ENCODE measurements around the gene CEMP1. TPM values are rescaled to one million over a fixed set of nuclear protein-coding genes. Genes with fewer than 3 reads are reported as not detected.

CEMP1 gene
- total and polyA plus RNA-seq, 10 of the 15 experiments (the other 5 are each of a cell fraction or from before 2014, with no cell fraction given) = 0.05 to 8.2 (median 1.5) TPM; not detected in 5

GRCh38 chr16:2532494-2533141, 1.4 kb upstream of the CEMP1 start (continued):
- TF ChIP-seq NR2C2 (IDR thresholded peaks at IDR 0.05; ENCODE audit: borderline replicate concordance, control insufficient read depth, insufficient read length, low read depth) (no peak), CREM (IDR thresholded peaks at IDR 0.05; ENCODE audit: low read depth) (peak; percentile 71), ZNF24 (IDR thresholded peaks at IDR 0.05) (no peak; the same call in 1 of the 2 replicates), BHLHE40 (IDR thresholded peaks at IDR 0.05; ENCODE audit: borderline replicate concordance in 1 of 2, low read depth in 2 of 2, low read length in 1 of 2) (peak in 1 of 2 experiments; percentile 50; a peak in 1 of 4 replicates), SUZ12 (IDR thresholded peaks at IDR 0.05; ENCODE audit: unreplicated experiment) (no peak), RELA (IDR thresholded peaks at IDR 0.05; ENCODE audit: borderline replicate concordance, partially characterized antibody) (peak; percentile 6), IKZF1 (conservative IDR thresholded peaks at IDR 0.05) (peak; percentile 69), CREB1 (IDR thresholded peaks at IDR 0.05; ENCODE audit: low read depth) (peak; percentile 82), ZBED1 (IDR thresholded peaks at IDR 0.05; ENCODE audit: borderline replicate concordance) (peak; percentile 56; the same call in 1 of the 2 replicates), NKRF (conservative IDR thresholded peaks at IDR 0.05) (0 out of 2 replicates have a peak, but pooled peaks have one; percentile 45), SREBF1 (IDR thresholded peaks at IDR 0.05; ENCODE audit: low read length) (no peak), WRNIP1 (IDR thresholded peaks at IDR 0.05; ENCODE audit: borderline replicate concordance, low read depth, low read length) (no peak), MEF2B (IDR thresholded peaks at IDR 0.05; ENCODE audit: partially characterized antibody, poor library complexity, severe bottlenecking) (peak; percentile 16), NBN (IDR thresholded peaks at IDR 0.05) (0 out of 2 replicates have a peak, but pooled peaks have one; percentile 42), ZNF622 (IDR thresholded peaks at IDR 0.05) (no peak), SMARCA5 (IDR thresholded peaks at IDR 0.05) (0 out of 2 replicates have a peak, but pooled peaks have one; percentile 52), JUNB (IDR thresholded peaks at IDR 0.05) (peak; percentile 43; the same call in 1 of the 2 replicates), GATAD2B (conservative IDR thresholded peaks at IDR 0.05; ENCODE audit: low read depth) (peak; percentile 57; the same call in 1 of the 2 replicates), ETV6 (conservative IDR thresholded peaks at IDR 0.05 in 1 of 2, IDR thresholded peaks at IDR 0.05 in 1 of 2; ENCODE audit: borderline replicate concordance in 1 of 2, low read depth in 1 of 2) (no peak), ZNF384 (IDR thresholded peaks at IDR 0.05; ENCODE audit: borderline replicate concordance, low read depth, low read length) (no peak; the same call in 1 of the 2 replicates), TCF3 (IDR thresholded peaks at IDR 0.05; ENCODE audit: borderline replicate concordance, insufficient read depth, low read depth, low read length) (no peak)
